Ishikawa (cell line): ENCODE measurements around the gene ZNF273.

Experiments
- CEBPB ChIP-seq: IDR thresholded peaks from 2 replicates; pipeline ENCODE4 v1.6.1; 2012
- CREB1 ChIP-seq: IDR thresholded peaks from 2 replicates; pipeline ENCODE4 v1.6.1; 2012; ENCODE audit warnings: low read depth
- EGR1 ChIP-seq: IDR thresholded peaks from 2 replicates; pipeline ENCODE4 v1.6.1; 2012
- EP300 ChIP-seq: IDR thresholded peaks from 2 replicates; pipeline ENCODE4 v1.6.1; 2012; ENCODE audit warnings: borderline replicate concordance
- FOXM1 ChIP-seq: IDR thresholded peaks from 2 replicates; pipeline ENCODE4 v1.6.1; 2012; ENCODE audit warnings: low read depth, borderline replicate concordance
- NFIC ChIP-seq: IDR thresholded peaks from 2 replicates; pipeline ENCODE4 v1.6.1; 2012
- RAD21 ChIP-seq: IDR thresholded peaks from 2 replicates; pipeline ENCODE4 v1.6.1; 2012; ENCODE audit warnings: low read depth
- TAF1 ChIP-seq: IDR thresholded peaks from 2 replicates; pipeline ENCODE4 v1.6.1; 2012; ENCODE audit warnings: low read depth, mild to moderate bottlenecking
- TCF12 ChIP-seq: IDR thresholded peaks from 2 replicates; pipeline ENCODE4 v1.6.1; 2012; ENCODE audit warnings: low read depth
- TEAD4 ChIP-seq: IDR thresholded peaks from 2 replicates; pipeline ENCODE4 v1.6.1; 2012
- YY1 ChIP-seq: IDR thresholded peaks from 2 replicates; pipeline ENCODE4 v1.6.1; 2012; ENCODE audit warnings: low read depth
- ZBTB7A ChIP-seq: IDR thresholded peaks from 2 replicates; pipeline ENCODE4 v1.6.1; 2012; ENCODE audit warnings: low read depth
- TF ChIP-seq, protein P1 (sequence below): IDR thresholded peaks from 2 replicates; pipeline ENCODE4 v1.6.1; 2012; ENCODE audit warnings: low read depth, mild to moderate bottlenecking
- TF ChIP-seq, protein P2 (sequence below): IDR thresholded peaks from 2 replicates; pipeline ENCODE4 v1.6.1; 2012
- TF ChIP-seq, protein P3 (sequence below): IDR thresholded peaks from 2 replicates; pipeline ENCODE4 v1.6.1; 2012

Gene ZNF273

DNA sequence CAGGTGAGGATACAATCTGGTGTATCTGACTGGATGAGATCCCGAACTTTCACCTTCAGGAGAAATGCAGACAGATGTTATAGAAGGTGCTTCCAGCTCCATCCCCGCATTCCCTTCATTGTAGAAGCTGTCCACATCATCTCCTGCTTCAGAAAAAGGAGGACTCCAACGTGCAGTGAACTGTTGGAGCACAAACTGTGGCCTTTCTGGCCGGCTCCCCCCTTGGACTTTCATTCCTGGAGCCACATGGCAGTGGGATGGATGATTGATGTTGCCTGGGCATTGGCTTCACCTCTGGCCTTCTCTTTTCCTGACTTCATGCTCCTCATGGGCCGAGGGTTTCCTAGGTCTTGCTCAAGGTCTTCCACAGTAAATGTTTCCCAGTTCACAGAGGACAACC lies 29.6 kb upstream of the ZNF273 start:
- TF ChIP-seq NFIC (no peak), YY1 (no peak), EP300 (no peak)
- TF ChIP-seq, protein P1, sequence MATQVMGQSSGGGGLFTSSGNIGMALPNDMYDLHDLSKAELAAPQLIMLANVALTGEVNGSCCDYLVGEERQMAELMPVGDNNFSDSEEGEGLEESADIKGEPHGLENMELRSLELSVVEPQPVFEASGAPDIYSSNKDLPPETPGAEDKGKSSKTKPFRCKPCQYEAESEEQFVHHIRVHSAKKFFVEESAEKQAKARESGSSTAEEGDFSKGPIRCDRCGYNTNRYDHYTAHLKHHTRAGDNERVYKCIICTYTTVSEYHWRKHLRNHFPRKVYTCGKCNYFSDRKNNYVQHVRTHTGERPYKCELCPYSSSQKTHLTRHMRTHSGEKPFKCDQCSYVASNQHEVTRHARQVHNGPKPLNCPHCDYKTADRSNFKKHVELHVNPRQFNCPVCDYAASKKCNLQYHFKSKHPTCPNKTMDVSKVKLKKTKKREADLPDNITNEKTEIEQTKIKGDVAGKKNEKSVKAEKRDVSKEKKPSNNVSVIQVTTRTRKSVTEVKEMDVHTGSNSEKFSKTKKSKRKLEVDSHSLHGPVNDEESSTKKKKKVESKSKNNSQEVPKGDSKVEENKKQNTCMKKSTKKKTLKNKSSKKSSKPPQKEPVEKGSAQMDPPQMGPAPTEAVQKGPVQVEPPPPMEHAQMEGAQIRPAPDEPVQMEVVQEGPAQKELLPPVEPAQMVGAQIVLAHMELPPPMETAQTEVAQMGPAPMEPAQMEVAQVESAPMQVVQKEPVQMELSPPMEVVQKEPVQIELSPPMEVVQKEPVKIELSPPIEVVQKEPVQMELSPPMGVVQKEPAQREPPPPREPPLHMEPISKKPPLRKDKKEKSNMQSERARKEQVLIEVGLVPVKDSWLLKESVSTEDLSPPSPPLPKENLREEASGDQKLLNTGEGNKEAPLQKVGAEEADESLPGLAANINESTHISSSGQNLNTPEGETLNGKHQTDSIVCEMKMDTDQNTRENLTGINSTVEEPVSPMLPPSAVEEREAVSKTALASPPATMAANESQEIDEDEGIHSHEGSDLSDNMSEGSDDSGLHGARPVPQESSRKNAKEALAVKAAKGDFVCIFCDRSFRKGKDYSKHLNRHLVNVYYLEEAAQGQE: no peak
- TF ChIP-seq, protein P2, sequence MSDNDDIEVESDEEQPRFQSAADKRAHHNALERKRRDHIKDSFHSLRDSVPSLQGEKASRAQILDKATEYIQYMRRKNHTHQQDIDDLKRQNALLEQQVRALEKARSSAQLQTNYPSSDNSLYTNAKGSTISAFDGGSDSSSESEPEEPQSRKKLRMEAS: no peak
- TF ChIP-seq, protein P3, sequence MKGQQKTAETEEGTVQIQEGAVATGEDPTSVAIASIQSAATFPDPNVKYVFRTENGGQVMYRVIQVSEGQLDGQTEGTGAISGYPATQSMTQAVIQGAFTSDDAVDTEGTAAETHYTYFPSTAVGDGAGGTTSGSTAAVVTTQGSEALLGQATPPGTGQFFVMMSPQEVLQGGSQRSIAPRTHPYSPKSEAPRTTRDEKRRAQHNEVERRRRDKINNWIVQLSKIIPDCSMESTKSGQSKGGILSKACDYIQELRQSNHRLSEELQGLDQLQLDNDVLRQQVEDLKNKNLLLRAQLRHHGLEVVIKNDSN: no peak

DNA sequence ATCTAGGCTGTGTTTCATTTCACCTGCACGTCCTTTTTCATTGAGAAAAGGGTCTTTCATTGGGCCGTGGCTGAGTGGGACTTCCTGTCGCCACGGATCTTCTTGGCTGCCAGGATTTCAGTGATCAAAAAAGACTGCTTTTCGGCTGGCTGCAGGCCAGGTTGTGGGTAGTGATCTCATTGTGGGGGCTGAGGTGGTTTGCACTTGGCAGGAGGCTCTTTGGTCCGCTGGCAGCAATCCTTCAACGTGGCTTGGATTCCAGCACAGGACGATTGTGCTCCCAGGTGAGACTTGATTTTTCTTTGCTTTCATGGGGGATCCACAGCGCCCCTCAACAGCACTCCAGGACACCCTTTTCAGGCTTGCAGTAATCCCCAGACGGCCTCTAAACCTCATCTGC lies 29.0 kb upstream of the ZNF273 start:
- TF ChIP-seq EGR1 (no peak), ZBTB7A (no peak), CREB1 (no peak)
- TF ChIP-seq, protein P3: no peak

DNA sequence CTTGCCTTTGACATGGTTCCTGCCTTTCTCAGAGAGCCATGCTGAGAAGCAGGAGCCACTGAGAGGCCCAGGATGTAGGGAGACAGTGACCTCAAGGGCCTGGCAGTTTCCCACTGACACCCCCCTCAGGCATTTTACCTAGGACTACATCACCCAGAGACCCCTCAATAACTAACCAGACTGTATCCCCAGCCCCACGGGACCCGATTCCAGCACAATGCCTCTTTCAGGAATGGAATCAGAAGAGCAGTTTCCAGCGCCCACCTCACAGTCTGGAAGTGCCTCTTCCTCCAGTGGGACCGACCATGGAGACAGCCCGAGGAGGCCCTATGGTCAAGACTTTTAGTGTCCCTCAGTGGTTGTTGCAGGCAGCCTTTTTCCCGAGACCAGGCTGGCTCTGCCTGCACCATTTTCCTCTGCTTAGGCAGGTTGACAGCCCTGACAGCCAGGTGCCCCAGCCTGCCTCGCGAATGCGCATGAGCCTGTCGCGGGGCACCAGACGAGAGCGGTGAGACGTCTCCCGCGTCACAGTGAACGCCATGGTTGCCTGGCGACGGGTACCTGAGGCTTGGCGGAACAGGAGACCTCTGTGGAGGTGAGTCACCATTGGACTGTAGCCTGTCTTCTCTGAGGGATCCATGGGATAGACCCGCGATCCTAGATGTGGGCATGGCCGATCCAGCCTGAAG lies 28.4 kb upstream of the ZNF273 start:
- TF ChIP-seq FOXM1: no peak
- no peak for TF ChIP-seq TCF12
- TF ChIP-seq, protein P1: no peak
- TF ChIP-seq EGR1: no peak
- TF ChIP-seq TAF1: no peak
- TF ChIP-seq RAD21: no peak
- TF ChIP-seq ZBTB7A: no peak
- TF ChIP-seq CREB1: no peak

DNA sequence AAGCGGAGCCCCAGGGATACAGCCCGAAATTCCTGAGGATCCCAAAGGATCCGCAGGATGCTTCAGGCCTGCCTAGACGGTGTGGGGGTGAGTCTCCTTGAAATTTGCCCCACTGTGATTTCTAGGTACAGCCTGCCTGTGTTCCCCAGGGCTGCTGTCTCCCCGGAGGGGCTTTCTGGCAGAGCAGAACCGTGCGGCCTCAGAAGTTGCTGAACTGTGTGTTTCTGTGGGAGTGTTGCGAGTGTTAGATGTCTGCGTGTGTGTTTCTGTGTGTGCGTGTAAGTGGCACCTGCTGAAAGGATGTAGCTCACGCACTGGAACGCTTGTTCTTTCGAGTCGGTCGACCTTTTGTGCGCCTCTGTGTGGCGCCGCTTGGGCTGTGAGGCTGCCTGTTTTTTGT lies 27.8 kb upstream of the ZNF273 start:
- TF ChIP-seq, protein P1: no peak
- TF ChIP-seq CREB1 (no peak), EGR1 (no peak), TCF12 (no peak), NFIC (no peak), ZBTB7A (no peak), CEBPB (no peak), YY1 (no peak)
- TF ChIP-seq, protein P2: no peak

DNA sequence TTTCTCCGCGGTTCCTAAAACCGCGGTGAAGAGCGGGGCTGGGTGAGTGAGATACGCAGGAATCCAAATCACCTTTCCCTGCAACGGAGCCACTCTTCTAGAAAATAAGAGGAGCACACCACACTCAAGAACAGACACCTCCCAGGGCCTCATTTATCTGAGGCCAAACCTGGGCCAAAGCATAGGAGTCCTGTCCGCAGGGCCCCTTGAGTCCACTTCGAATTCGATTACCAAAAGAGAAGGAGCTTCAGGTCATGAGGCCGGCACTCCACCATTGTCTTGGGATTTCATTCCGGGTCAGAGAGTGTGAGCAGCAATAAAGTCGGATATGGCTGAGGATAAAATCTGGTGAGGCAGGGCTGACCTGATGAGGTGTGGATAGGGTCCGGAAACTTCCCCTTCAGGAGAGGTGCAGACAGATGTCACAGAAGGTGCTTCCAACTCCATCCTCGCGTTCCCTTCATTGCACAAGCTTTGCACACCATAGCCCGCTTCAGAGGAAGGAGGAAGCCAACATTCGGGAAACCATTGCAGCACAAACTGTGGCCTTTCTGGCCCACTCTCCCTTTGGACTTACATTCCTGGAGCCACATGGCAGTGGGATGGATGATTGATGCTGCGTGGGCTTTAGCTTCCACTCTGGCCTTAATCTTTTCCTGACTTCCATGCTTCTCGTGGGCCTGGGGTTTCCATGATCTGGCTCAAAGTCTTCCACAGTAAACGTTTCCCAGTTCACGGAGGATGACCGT lies 27.2 kb upstream of the ZNF273 start:
- TF ChIP-seq EGR1 (no peak), CEBPB (no peak), ZBTB7A (no peak), TEAD4 (no peak), FOXM1 (no peak), TAF1 (no peak), CREB1 (no peak), YY1 (no peak)
- TF ChIP-seq, protein P3: no peak
